ENCODE data around the gene BTBD6.

Gene BTBD6

DNA sequence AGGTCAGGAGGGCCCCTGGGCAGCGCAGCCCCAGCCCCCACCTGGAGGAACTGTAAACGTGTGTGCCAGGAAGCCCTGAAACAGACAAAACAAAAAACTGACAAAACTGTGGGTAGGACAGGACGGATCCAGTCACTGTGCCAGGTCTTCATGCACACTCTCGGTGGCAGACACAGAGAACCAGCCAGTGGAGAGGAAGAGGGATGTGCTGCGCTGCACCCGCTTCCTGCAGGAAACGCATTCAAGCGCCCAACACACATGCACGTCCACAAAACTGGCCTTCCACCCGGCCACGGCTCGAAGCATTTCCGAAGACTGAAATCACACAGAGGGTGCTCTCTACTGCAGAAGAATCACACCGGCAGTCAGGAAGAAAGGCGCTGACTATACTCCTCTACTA lies 35.6 kb downstream of the BTBD6 start:
- TF ChIP-seq POLR2AphosphoS5 (IDR thresholded peaks at IDR 0.05; ENCODE audit: low read depth, low read length) (no peak), TAF1 (IDR thresholded peaks at IDR 0.05; ENCODE audit: borderline replicate concordance, insufficient read depth, low read length) (no peak), REST (IDR thresholded peaks at IDR 0.05; ENCODE audit: insufficient read depth in 1 of 2, low read depth in 2 of 2, low read length in 2 of 2) (no peak), SIN3A (IDR thresholded peaks at IDR 0.05; ENCODE audit: borderline replicate concordance, insufficient read depth, low read length) (no peak), FOXP2 (optimal IDR thresholded peaks at IDR 0.05; ENCODE audit: borderline replicate concordance, extremely low read depth, extremely low read length, insufficient read depth) (no peak)

- TF ChIP-seq TAF1 (IDR thresholded peaks at IDR 0.05; ENCODE audit: borderline replicate concordance, insufficient read depth, low read length), result no peak
Measured at GRCh38 chr14:105285174-105285573, 36.8 kb downstream of the BTBD6 start.

- no peak for TF ChIP-seq POLR2AphosphoS5 (IDR thresholded peaks at IDR 0.05; ENCODE audit: low read depth, low read length)
- TF ChIP-seq TAF1 (IDR thresholded peaks at IDR 0.05; ENCODE audit: borderline replicate concordance, insufficient read depth, low read length), result no peak
- no peak for TF ChIP-seq SIN3A (IDR thresholded peaks at IDR 0.05; ENCODE audit: borderline replicate concordance, insufficient read depth, low read length)
- TF ChIP-seq REST (IDR thresholded peaks at IDR 0.05; ENCODE audit: insufficient read depth in 1 of 2, low read depth in 2 of 2, low read length in 2 of 2), result no peak
- TF ChIP-seq FOXP2 (optimal IDR thresholded peaks at IDR 0.05; ENCODE audit: borderline replicate concordance, extremely low read depth, extremely low read length, insufficient read depth), result no peak
Measured at GRCh38 chr14:105286759-105287144, 38.4 kb downstream of the BTBD6 start.

- TF ChIP-seq POLR2AphosphoS5 (IDR thresholded peaks at IDR 0.05; ENCODE audit: low read depth, low read length) (no peak), SIN3A (IDR thresholded peaks at IDR 0.05; ENCODE audit: borderline replicate concordance, insufficient read depth, low read length) (no peak), REST (IDR thresholded peaks at IDR 0.05; ENCODE audit: insufficient read depth in 1 of 2, low read depth in 2 of 2, low read length in 2 of 2) (no peak), FOXP2 (optimal IDR thresholded peaks at IDR 0.05; ENCODE audit: borderline replicate concordance, extremely low read depth, extremely low read length, insufficient read depth) (no peak), TAF1 (IDR thresholded peaks at IDR 0.05; ENCODE audit: borderline replicate concordance, insufficient read depth, low read length) (no peak)
Measured at GRCh38 chr14:105287249-105288102, 39.1 kb downstream of the BTBD6 start.

DNA sequence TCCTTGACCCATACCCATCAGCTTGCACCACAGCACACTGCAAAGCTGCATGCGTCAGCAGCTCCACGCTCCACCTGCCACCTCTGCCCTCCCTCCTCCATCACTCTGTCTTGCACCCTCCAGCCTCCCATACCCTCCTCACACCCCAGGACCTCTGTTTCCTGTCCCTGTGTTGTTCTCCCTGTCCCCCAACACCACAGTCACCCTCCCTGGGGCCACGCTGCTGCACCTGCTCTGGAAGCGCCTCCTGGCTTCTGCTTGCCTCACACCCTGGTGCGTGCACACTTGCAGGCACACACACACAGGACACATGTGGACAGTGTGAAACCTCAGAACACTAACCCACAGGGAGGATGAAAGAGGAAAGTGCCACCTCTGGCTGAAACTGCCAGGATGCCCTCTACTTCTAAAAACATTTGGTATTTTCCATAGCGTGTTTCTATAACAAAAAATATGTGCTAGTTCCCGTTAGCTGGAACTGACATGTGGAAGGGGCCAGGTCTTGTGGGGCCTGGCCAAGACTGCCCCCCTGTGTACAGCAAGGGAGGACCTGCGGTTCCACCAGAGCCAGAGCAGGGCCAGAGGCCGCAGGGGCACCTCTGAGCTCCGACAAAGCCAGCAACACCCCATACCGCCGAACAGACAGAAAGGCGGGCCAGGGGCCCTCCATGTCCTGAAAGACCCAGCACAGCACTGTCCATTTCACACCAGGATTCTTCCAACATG lies 42.5 kb downstream of the BTBD6 start:
- TF ChIP-seq TAF1 (IDR thresholded peaks at IDR 0.05; ENCODE audit: borderline replicate concordance, insufficient read depth, low read length) (no peak), REST (IDR thresholded peaks at IDR 0.05; ENCODE audit: insufficient read depth in 1 of 2, low read depth in 2 of 2, low read length in 2 of 2) (no peak), SIN3A (IDR thresholded peaks at IDR 0.05; ENCODE audit: borderline replicate concordance, insufficient read depth, low read length) (no peak), POLR2AphosphoS5 (IDR thresholded peaks at IDR 0.05; ENCODE audit: low read depth, low read length) (no peak), FOXP2 (optimal IDR thresholded peaks at IDR 0.05; ENCODE audit: borderline replicate concordance, extremely low read depth, extremely low read length, insufficient read depth) (no peak)
